Activated naive CD8-positive, alpha-beta T cell (primary cell): Measurements from ENCODE around the gene TNIK.

Experiments
- H3K27ac Mint-ChIP-seq: one replicate; pipeline ENCODE4 v1.8.0; 2021; ENCODE audit warnings: mixed read lengths
- H3K27me3 Mint-ChIP-seq: one replicate; pipeline ENCODE4 v1.8.0; 2021; ENCODE audit warnings: mixed read lengths
- H3K36me3 Mint-ChIP-seq: one replicate; pipeline ENCODE4 v1.8.0; 2021; ENCODE audit warnings: mixed read lengths
- H3K4me1 Mint-ChIP-seq: one replicate; pipeline ENCODE4 v1.8.0; 2021; ENCODE audit warnings: low read depth, mixed read lengths
- H3K4me3 Mint-ChIP-seq: one replicate; pipeline ENCODE4 v1.8.0; 2021; ENCODE audit warnings: mild to moderate bottlenecking, mixed read lengths
- H3K9me3 Mint-ChIP-seq: one replicate; pipeline ENCODE4 v1.8.0; 2021; ENCODE audit warnings: low read depth, mixed read lengths

The TNIK gene

GRCh38 chr3:171039674-171040073 lies 420.5 kb downstream of the TNIK start:
- H3K4me3 Mint-ChIP-seq = no peak overlapping the region
- no peak overlapping the region for H3K27ac Mint-ChIP-seq
- peaks cover 21% of the 10 kb centered on the region for H3K27me3 Mint-ChIP-seq
- no peaks in the 10 kb centered on the region for H3K9me3 Mint-ChIP-seq
- no peaks in the 10 kb centered on the region for H3K36me3 Mint-ChIP-seq
- no peaks in the 10 kb centered on the region for H3K4me1 Mint-ChIP-seq

GRCh38 chr3:171038342-171038741 lies 421.9 kb downstream of the TNIK start:
- Mint-ChIP-seq H3K27me3 (peaks cover 13% of the 10 kb centered on the region), H3K9me3 (no peaks in the 10 kb centered on the region), H3K27ac (no peak overlapping the region), H3K4me3 (no peak overlapping the region), H3K36me3 (no peaks in the 10 kb centered on the region), H3K4me1 (no peaks in the 10 kb centered on the region)

- Mint-ChIP-seq H3K9me3 (no peaks in the 10 kb centered on the region), H3K4me1 (no peaks in the 10 kb centered on the region), H3K4me3 (no peak overlapping the region), H3K27me3 (peaks cover 22% of the 10 kb centered on the region), H3K36me3 (no peaks in the 10 kb centered on the region), H3K27ac (no peak overlapping the region)
These were observed 431.4 kb downstream of the TNIK start for GRCh38 chr3:171028779-171029232.

- H3K4me3 Mint-ChIP-seq = no peak overlapping the region
- no peaks in the 10 kb centered on the region for H3K4me1 Mint-ChIP-seq
- H3K27me3 Mint-ChIP-seq = peaks cover 22% of the 10 kb centered on the region
These were observed 432.0 kb downstream of the TNIK start for GRCh38 chr3:171028025-171028778.

GRCh38 chr3:171026597-171027293 lies 433.5 kb downstream of the TNIK start, which contains the start of gene SLC2A2:
Gene SLC2A2 (minus strand): TSS chr3:171026720. CDS start chr3:171026670, 50 bp downstream.
- Mint-ChIP-seq H3K27ac (no peak within 1 kb of the TSS), H3K4me3 (no peak within 1 kb of the TSS), H3K9me3 (no peaks in the 10 kb centered on the region), H3K4me1 (no peaks in the 10 kb centered on the region), H3K27me3 (peaks cover 22% of the 10 kb centered on the region), H3K36me3 (no peaks in the 10 kb centered on the region)

More at GRCh38 chr3:171028025-171028778, 432.0 kb downstream of the TNIK start:
- no peaks in the 10 kb centered on the region for H3K36me3 Mint-ChIP-seq
- no peaks in the 10 kb centered on the region for H3K9me3 Mint-ChIP-seq
- H3K27ac Mint-ChIP-seq = peak overlapping the region; percentile 36

- H3K27me3 Mint-ChIP-seq = peaks cover 24% of the 10 kb centered on the region
These were observed 436.6 kb downstream of the TNIK start for GRCh38 chr3:171023566-171023965.

GRCh38 chr3:171021377-171021776 lies 438.8 kb downstream of the TNIK start:
- H3K4me3 Mint-ChIP-seq = no peak overlapping the region
- H3K27me3 Mint-ChIP-seq = peaks cover 20% of the 10 kb centered on the region
- no peak overlapping the region for H3K27ac Mint-ChIP-seq
- H3K4me1 Mint-ChIP-seq = no peaks in the 10 kb centered on the region
- no peaks in the 10 kb centered on the region for H3K36me3 Mint-ChIP-seq
- no peaks in the 10 kb centered on the region for H3K9me3 Mint-ChIP-seq

More at GRCh38 chr3:171023566-171023965, 436.6 kb downstream of the TNIK start:
- Mint-ChIP-seq H3K27ac (no peak overlapping the region), H3K4me3 (no peak overlapping the region), H3K9me3 (no peaks in the 10 kb centered on the region), H3K36me3 (no peaks in the 10 kb centered on the region), H3K4me1 (no peaks in the 10 kb centered on the region)

- no peaks in the 10 kb centered on the region for H3K36me3 Mint-ChIP-seq
- no peaks in the 10 kb centered on the region for H3K4me1 Mint-ChIP-seq
- no peaks in the 10 kb centered on the region for H3K9me3 Mint-ChIP-seq
- peaks cover 9% of the 10 kb centered on the region for H3K27me3 Mint-ChIP-seq
- no peak overlapping the region for H3K27ac Mint-ChIP-seq
- H3K4me3 Mint-ChIP-seq = no peak overlapping the region
These were observed 441.9 kb downstream of the TNIK start for GRCh38 chr3:171018156-171018935.

- H3K36me3 Mint-ChIP-seq = no peaks in the 10 kb centered on the region
- H3K9me3 Mint-ChIP-seq = no peaks in the 10 kb centered on the region
- H3K4me3 Mint-ChIP-seq = no peak overlapping the region
- H3K4me1 Mint-ChIP-seq = no peaks in the 10 kb centered on the region
- H3K27me3 Mint-ChIP-seq = peaks cover 8% of the 10 kb centered on the region
- H3K27ac Mint-ChIP-seq = no peak overlapping the region
These were observed 446.1 kb downstream of the TNIK start for GRCh38 chr3:171013822-171014748.

- Mint-ChIP-seq H3K36me3 (no peaks in the 10 kb centered on the region), H3K4me1 (no peaks in the 10 kb centered on the region), H3K27ac (no peak overlapping the region), H3K4me3 (no peak overlapping the region), H3K27me3 (peaks cover 4% of the 10 kb centered on the region), H3K9me3 (no peaks in the 10 kb centered on the region)
These were observed 448.3 kb downstream of the TNIK start for GRCh38 chr3:171011873-171012336.
